Sigmoid colon (tissue), 7 donors: ENCODE results near the gene ARHGEF1. TPM values are rescaled to one million over a fixed set of nuclear protein-coding genes. Genes with fewer than 3 reads are reported as not detected.
"Not testable (repeated sequence)": the region's sequence is repeated elsewhere in the genome, so short reads cannot be mapped to it uniquely, and the experiment has no call there.

Source experiments
- DNase-seq: peaks from one replicate; pipeline ENCODE4 v3.0.0-alpha.2; 2019
- H3K27ac ChIP-seq, 4 donors: fragments of 200-600 bp; sonication (generic); one replicate each; pipeline ENCODE4 v1.5.1; 2016 to 2019; ENCODE audit warnings: mild to moderate bottlenecking in 1 of 4
- H3K27me3 ChIP-seq, 3 donors: fragments of 200-600 bp; sonication (generic); one replicate each; pipeline ENCODE4 v1.5.1; 2019; ENCODE audit warnings: mild to moderate bottlenecking in 1 of 3
- H3K36me3 ChIP-seq, 4 donors: fragments of 200-600 bp; sonication (generic); one replicate each; pipeline ENCODE4 v1.5.1; 2016 to 2019
- H3K4me1 ChIP-seq, 4 donors: fragments of 200-600 bp; sonication (generic); one replicate each; pipeline ENCODE4 v1.5.1; 2017 to 2019
- H3K4me3 ChIP-seq, 4 donors: fragments of 200-600 bp; sonication (generic); one replicate each; pipeline ENCODE4 v1.5.1; 2017 to 2019; ENCODE audit warnings: mild to moderate bottlenecking in 2 of 4, moderate library complexity in 1 of 4
- H3K9me3 ChIP-seq, 4 donors: fragments of 200-600 bp in 3 of 4; sonication (generic) in 3 of 4; one replicate each; pipeline versions ENCODE4 v1.5.1 to v1.6.1; 2013 to 2019
- EP300 ChIP-seq, 4 donors: sonication (generic); formaldehyde crosslinking; IDR thresholded peaks; one replicate each; pipeline ENCODE4 v1.6.1; 2017; ENCODE audit warnings: antibody characterized with exemption in 4 of 4
- POLR2A ChIP-seq, 2 donors: fragments of 450-650 bp; IDR thresholded peaks; one replicate each; pipeline ENCODE4 v1.6.1; 2016; ENCODE audit warnings: antibody characterized with exemption in 2 of 2, mild to moderate bottlenecking in 2 of 2, moderate library complexity in 2 of 2
- POLR2AphosphoS5 ChIP-seq, 4 donors: sonication (generic); formaldehyde crosslinking; IDR thresholded peaks; one replicate each; pipeline ENCODE4 v1.6.1; 2017; ENCODE audit warnings: antibody characterized with exemption in 4 of 4
- WGBS, 2 donors: extraction: QIAGEN DNeasy Blood & Tissue Kit; methylation state at CpG; one replicate each; pipeline ENCODE4 v1.1.7; 2013; 5-methylcytosine and 5-hydroxymethylcytosine counted together
- intact Hi-C: fragments of 100-400 bp; cut with DNase I; formaldehyde crosslinking; loops from one replicate; pipeline ENCODE4 v1.15.1; 2023
- polyA plus RNA-seq, 3 donors: library from polyadenylated mRNA; stranded (reverse); fragments of 200-250 nt; gene quantifications; one replicate each; pipeline ENCODE4 v1.2.3, GENCODE V29; 2013
- total RNA-seq, 4 donors: library from RNA; depleted of rRNA; stranded (reverse); fragments of >200 nt; gene quantifications; one replicate each; pipeline ENCODE4 v1.1.0, GENCODE V29; 2016
- TF ChIP-seq, protein P1 (sequence below), 4 experiments: fragments of 450-650 bp in 3 of 4; fragments of 200-600 bp in 1 of 4; IDR thresholded peaks; one replicate each; pipeline ENCODE4 v1.5.1; 2016 to 2019; ENCODE audit warnings: antibody characterized with exemption in 4 of 4, mild to moderate bottlenecking in 3 of 4, moderate library complexity in 2 of 4
- donor health status: healthy with polysubstance abuse.
- donor health status: Bipolar disorder and iron deficiency.
- donor health status: healthy.

Gene ARHGEF1
- total and polyA plus RNA-seq, 7 donors, result 30.5 to 151 (median 36.7) TPM

DNA sequence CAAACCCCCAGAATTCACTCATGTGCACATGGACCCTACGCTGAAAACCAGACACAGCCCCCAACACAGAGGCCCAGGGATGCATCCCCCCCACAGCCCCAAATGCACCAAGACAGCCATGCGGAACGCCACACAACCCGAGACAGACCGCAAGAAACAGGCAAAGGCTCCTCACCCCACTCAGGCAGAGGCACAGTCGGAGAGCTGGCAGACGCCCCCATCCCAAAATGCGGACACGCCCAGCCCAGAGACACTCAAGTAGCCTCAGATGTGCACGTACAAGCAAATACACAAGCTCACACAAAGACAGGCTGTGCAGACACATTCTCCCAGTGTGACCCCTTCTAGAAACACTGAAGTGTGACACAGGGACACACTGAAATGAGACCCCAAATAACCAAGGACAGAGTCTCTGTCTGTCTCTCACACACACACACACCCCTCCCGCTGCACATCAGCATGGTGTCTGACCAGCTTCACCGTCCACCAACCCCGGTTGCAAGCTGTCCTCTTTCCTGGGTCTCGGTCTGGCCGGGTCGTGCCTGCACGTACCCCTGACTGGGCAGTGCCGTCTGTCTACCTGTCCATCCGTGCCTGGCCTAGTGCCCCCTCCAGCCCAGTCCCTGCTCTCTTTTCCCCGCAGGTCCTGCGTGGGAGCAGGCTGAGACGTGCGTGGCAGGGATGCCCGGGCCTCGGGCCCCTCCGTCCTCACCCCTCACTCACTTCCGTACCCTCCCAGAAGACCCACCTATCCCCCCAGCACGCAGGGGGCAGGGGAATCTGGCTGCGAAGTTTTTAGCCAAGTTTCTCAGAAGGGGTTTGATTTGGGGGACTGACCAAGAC, 29.1 kb downstream of the ARHGEF1 start:
- DNase-seq, result no peak
- 16 to 17% methylated on average over 29 of the region's 29 CpGs for WGBS, 2 donors
- H3K27me3 ChIP-seq, result peaks cover 26 to 61% (median 50%) of the 10 kb centered on the region in 3 donors
- H3K27ac ChIP-seq, result no peak overlapping the region
- H3K4me3 ChIP-seq, result no peak overlapping the region
- no peak for TF ChIP-seq POLR2AphosphoS5 (IDR thresholded peaks at IDR 0.05)
- no peak for TF ChIP-seq EP300 (IDR thresholded peaks at IDR 0.05)
- TF ChIP-seq, protein P1, sequence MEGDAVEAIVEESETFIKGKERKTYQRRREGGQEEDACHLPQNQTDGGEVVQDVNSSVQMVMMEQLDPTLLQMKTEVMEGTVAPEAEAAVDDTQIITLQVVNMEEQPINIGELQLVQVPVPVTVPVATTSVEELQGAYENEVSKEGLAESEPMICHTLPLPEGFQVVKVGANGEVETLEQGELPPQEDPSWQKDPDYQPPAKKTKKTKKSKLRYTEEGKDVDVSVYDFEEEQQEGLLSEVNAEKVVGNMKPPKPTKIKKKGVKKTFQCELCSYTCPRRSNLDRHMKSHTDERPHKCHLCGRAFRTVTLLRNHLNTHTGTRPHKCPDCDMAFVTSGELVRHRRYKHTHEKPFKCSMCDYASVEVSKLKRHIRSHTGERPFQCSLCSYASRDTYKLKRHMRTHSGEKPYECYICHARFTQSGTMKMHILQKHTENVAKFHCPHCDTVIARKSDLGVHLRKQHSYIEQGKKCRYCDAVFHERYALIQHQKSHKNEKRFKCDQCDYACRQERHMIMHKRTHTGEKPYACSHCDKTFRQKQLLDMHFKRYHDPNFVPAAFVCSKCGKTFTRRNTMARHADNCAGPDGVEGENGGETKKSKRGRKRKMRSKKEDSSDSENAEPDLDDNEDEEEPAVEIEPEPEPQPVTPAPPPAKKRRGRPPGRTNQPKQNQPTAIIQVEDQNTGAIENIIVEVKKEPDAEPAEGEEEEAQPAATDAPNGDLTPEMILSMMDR (IDR thresholded peaks at IDR 0.05), result no peak
- no peak for TF ChIP-seq POLR2A (IDR thresholded peaks at IDR 0.05)
- intact Hi-C loops, result no loop called here
- peaks cover 0 to 4% (median 0%) of the 10 kb centered on the region in 4 donors for H3K36me3 ChIP-seq
- H3K9me3 ChIP-seq, result no peaks in the 10 kb centered on the region
- H3K4me1 ChIP-seq, result peaks cover 0 to 13% (median 7%) of the 10 kb centered on the region in 4 donors

DNA sequence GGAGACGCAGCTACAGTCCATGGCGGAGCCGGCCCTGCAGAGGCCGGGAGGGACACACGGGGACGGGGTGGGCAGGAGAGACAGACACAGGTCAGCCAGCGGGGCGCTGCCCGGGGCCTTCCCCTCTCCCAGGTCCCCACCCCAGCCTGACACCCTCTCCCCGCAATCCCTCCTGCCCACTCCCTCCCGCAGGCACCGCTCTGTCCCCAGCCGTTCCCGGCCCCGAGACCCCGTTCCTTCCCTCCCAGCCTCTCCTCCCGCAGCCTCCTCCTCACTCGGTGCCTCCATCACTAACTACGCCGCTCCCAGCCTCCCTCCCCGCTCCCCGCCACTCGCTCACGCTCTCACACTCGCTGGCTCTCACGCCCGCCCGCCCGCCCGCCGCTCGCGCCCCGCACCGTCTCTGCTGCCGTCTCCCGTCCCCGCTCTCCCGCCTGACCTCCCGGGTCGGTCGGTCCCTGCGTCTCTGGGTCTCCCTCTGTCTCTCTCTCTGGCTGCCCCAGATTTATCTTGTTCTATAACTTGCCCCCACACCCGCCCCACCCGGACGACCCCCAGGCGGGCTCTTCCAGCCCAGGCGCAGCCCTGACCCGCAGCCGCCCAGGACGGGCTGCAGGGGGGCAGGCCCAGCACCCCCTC, 30.0 kb downstream of the ARHGEF1 start:
- DNase-seq, result no peak
- no peaks in the 10 kb centered on the region for H3K9me3 ChIP-seq
- H3K4me3 ChIP-seq, result no peak overlapping the region
- no peaks in the 10 kb centered on the region for H3K36me3 ChIP-seq
- no peak overlapping the region for H3K27ac ChIP-seq
- intact Hi-C loops, result no loop called here
- H3K27me3 ChIP-seq, result peaks cover 29 to 70% (median 59%) of the 10 kb centered on the region in 3 donors
- WGBS, 2 donors, result 1 to 3% methylated on average over 51 of the region's 51 CpGs
- TF ChIP-seq, protein P1 (IDR thresholded peaks at IDR 0.05), result no peak
- TF ChIP-seq EP300 (IDR thresholded peaks at IDR 0.05) (no peak), POLR2A (IDR thresholded peaks at IDR 0.05) (no peak), POLR2AphosphoS5 (IDR thresholded peaks at IDR 0.05) (no peak)
- peaks cover 0 to 13% (median 7%) of the 10 kb centered on the region in 4 donors for H3K4me1 ChIP-seq

DNA sequence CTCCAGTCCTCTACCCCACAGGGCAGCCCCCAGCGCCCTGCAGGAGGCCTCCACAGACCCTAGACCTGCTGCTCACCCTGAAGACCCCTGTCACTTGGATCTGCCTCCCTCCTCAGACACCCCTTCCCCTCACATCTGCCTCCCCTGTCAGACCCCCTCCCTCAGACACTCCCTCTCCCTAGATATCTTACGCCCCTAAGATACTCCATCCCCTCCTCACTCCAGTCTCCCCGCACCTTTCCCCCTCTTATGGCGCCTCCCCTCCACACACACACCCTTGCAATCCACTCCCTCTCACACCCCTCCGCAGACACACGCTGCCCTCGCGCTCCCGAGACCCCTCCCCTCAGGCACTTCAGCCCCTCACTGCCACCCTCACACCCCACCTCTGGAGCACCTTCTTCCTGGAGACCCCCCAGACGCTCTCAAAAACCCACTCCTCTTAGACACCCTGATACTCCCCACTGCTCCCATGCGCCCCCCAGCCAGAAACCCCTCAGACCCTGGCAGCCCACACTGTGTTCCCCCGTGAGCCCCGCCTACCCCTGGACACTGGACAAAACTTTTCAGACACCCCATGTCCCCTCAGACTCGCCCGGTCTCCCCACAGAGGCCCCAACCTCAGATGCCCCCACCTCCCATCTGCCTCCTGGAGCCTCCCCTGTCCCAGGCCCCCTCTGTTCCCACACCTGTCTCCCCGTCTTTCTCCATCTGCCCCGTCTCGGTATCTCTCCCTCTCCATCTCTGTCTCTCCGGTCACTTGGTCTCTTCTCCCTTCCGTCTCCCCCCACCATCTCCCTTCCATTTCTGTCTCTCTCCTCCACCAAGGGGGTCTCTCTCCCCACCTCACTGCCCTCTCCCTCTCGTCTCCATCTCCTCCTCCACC, 30.8 kb downstream of the ARHGEF1 start:
- DNase-seq, result no peak
- H3K4me3 ChIP-seq, result no peak overlapping the region
- intact Hi-C loops, result no loop called here
- TF ChIP-seq, protein P1 (IDR thresholded peaks at IDR 0.05), result no peak
- TF ChIP-seq EP300 (IDR thresholded peaks at IDR 0.05), result no peak
- TF ChIP-seq POLR2AphosphoS5 (IDR thresholded peaks at IDR 0.05), result no peak
- TF ChIP-seq POLR2A (IDR thresholded peaks at IDR 0.05), result no peak
- peaks cover 36 to 78% (median 66%) of the 10 kb centered on the region in 3 donors for H3K27me3 ChIP-seq
- H3K9me3 ChIP-seq, result no peaks in the 10 kb centered on the region
- WGBS, 2 donors, result 10 to 11% methylated on average over 21 of the region's 21 CpGs
- no peak overlapping the region for H3K27ac ChIP-seq
- H3K4me1 ChIP-seq, result peaks cover 0 to 13% (median 7%) of the 10 kb centered on the region in 4 donors
- no peaks in the 10 kb centered on the region for H3K36me3 ChIP-seq

DNA sequence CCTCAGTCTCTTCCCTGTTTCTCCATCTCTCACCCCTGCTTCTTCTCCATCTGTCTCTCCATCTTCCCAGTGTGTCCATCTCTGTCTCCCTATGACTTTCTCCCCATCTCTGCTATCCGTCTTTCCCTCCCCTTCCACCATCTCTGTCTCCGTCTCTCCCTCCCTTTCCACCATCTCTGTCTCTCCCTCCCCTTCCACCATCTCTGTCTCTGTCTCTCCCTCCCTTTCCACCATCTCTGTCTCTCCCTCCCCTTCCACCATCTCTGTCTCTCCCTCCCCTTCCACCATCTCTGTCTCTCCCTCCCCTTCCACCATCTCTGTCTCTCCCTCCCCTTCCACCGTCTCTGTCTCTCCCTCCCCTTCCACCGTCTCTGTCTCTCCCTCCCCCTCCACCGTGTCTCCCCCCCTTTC, 31.4 kb downstream of the ARHGEF1 start:
- Histone ChIP-seq H3K4me1 (peaks cover 0 to 13% (median 7%) of the 10 kb centered on the region in 4 donors), H3K27me3 (peaks cover 36 to 84% (median 72%) of the 10 kb centered on the region in 3 donors)
- H3K4me3 ChIP-seq, H3K9me3 ChIP-seq, H3K36me3 ChIP-seq, H3K27ac ChIP-seq, DNase-seq, intact Hi-C loops: not testable (repeated sequence)
- WGBS, 2 donors, result 1 to 2% methylated on average over 5 of the region's 5 CpGs
